ENCODE data around the gene SLC4A1.

DNA sequence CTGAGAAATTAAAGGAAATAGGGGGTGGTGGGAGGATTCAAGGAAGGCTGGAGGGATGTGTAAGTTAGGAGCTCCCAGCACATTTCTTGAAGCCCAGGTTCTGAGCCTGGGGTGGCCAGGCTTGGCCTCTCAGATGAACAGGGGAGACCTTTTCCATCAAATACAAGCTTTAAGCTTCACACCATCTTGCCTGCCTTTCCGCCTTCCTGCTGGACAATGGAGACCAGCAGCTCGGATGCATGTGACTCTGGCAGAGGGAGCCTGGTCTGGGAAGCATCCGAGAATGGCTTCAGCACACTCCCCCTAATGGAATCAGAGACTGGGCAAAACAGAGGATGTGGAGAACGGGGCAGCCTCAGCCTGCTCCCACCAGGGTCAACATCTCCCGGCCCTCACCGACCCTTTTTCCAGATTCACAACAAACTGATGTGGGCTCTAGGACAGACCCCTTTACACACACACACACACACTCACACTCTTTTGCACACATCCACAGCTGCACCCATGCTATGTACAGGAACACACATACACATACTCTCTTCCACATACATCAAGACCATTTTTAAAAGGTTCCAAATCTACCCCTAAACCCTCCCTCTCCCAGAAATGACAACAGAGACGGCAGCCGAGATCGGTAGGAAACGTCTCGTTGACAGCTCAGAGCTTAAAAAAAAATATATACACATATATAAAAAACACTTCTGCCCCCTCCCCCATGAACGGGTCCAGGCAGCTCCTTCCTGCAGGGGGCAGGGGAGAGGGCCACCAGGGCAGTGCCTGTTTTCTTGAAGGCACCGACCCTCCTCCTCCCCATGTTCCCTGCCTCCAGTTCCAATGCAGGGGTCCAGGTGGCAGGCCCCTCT is 61.7 kb downstream of the SLC4A1 start:
- TF ChIP-seq TAF1 (IDR thresholded peaks at IDR 0.05; ENCODE audit: low read depth, low read length), result no peak
- TF ChIP-seq POLR2A (IDR thresholded peaks at IDR 0.05; ENCODE audit: low read depth, low read length), result peak; percentile 49

Data from GM12891 (cell line).